Ovary (tissue), 3 donors: ENCODE results near the gene KCNJ16.

Source experiments
- CTCF ChIP-seq, 3 donors: fragments of 450-650 bp in 2 of 3; fragments of 200-600 bp in 1 of 3; IDR thresholded peaks; one replicate each; pipeline versions ENCODE4 v1.5.1 to v1.8.0; 2016 to 2022; ENCODE audit warnings: antibody characterized with exemption in 3 of 3, mild to moderate bottlenecking in 1 of 3
- POLR2A ChIP-seq: fragments of 450-650 bp; IDR thresholded peaks from one replicate; pipeline ENCODE4 v1.6.1; 2017; ENCODE audit warnings: antibody characterized with exemption, mild to moderate bottlenecking, moderate library complexity
- donor health status: DM: no; HTN: no; CAD: no.

DNA sequence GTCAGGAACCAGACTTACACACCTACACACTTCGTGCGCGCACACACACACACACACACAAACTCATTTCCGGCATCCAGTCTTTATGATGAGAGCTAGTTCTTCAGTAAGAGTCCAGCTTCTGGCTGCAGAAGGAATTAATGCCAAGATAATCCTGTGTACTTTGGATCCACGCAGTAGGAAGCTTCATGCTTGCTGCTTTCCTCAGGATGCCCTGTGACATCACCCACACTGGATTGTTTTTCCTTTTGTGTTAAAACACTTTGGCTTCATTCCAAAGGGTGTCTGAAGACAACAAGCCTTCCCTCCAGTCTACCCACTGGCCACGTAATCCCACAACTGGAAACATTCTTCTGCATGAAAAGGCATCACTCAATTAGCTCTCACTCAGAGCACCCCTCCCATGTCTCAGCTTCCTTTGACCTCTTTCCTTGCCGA lies 35.4 kb downstream of the KCNJ16 start:
- no peak for TF ChIP-seq POLR2A
- TF ChIP-seq CTCF (IDR thresholded peaks at IDR 0.05) = no peak
